GM12874 (cell line): ENCODE data around the gene CACNA1B.

Experiments
- CTCF ChIP-seq: IDR thresholded peaks from 2 replicates; pipeline ENCODE4 v1.5.1; 2011; ENCODE audit warnings: low read depth, mild to moderate bottlenecking, control low read depth, low read length, moderate library complexity; ENCODE audit not compliant: insufficient read depth

CACNA1B gene

GRCh38 chr9:138060881-138061280, 183.3 kb downstream of the CACNA1B start:
- no peak for TF ChIP-seq CTCF

GRCh38 chr9:138061631-138062030, 184.0 kb downstream of the CACNA1B start:
- TF ChIP-seq CTCF, result no peak

GRCh38 chr9:138062196-138062595, 184.6 kb downstream of the CACNA1B start:
- TF ChIP-seq CTCF, result no peak

GRCh38 chr9:138063033-138063432, 185.5 kb downstream of the CACNA1B start:
- TF ChIP-seq CTCF, result no peak

- no peak for TF ChIP-seq CTCF
Measured at GRCh38 chr9:138063785-138064184, 186.2 kb downstream of the CACNA1B start.

GRCh38 chr9:138064547-138064946, 187.0 kb downstream of the CACNA1B start:
- no peak for TF ChIP-seq CTCF

- no peak for TF ChIP-seq CTCF
Measured at GRCh38 chr9:138065287-138065686, 187.7 kb downstream of the CACNA1B start.

GRCh38 chr9:138066049-138066448, 188.5 kb downstream of the CACNA1B start:
- 0 out of 2 replicates have a peak, but pooled peaks have one; percentile 3 for TF ChIP-seq CTCF
